GM13976 (cell line): Measurements from ENCODE around the gene AQP2.

Experiments
- DNase-seq: peaks from one replicate; pipeline ENCODE4 v3.0.0; 2012; ENCODE audit warnings: low spot score
- CTCF ChIP-seq: IDR thresholded peaks from 2 replicates; pipeline ENCODE4 v1.5.1; 2012; ENCODE audit warnings: borderline replicate concordance, mild to moderate bottlenecking; ENCODE audit not compliant: insufficient read depth; ENCODE audit errors: extremely low read depth, missing control alignments, control extremely low read depth
- in situ Hi-C: fragments of 300-500 bp; cut with MboI; formaldehyde crosslinking; loops from one replicate; pipeline ENCODE4 v1.12.0; 2022; ENCODE audit warnings: low sequenced_read_pairs, mixed read lengths, inconsistent platforms; ENCODE audit not compliant: unreplicated experiment

The AQP2 gene

DNA sequence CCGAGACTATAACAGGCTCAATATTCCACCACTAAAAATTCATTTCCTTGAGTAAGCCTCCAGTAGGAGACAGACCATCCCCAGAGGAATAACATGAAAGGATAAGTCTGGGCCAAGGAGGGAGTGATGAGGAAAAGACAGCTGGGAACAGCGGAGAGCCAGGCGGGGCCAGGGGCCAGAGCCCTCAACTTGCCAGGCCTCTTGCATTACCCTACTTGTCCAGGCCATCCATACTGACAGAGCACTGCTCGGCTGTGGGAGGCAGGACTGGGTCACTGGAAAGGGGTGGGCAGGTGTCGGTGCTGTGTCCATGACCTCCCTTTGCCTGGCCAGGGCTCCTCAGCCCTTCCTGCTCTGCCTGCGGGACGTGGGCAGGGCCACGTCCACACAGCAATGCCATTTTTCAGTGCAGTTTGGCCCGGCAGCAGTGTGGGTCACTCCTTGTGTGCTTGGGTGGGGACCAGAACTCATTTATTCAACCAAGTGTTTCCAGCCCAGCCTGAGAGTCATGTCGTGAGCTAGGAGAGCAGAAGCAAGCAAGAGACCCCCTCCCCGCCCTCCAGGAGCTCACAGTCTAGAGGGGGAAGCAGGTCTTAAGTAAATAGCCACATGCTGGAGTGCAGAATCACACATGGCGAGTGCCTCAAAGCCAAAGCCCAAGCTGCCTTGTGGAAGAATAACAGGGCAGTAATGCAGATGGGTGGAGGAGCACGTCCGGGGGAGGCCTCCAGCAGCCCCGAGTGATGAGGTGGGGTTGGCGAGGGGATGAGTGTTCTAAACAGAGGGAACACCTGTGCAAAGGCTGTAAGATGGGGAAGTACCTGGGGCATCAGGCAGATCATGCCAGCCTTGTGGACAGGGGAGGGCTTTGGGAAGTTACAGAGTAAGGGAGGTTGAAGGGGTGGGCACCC, 37.9 kb upstream of the AQP2 start:
- in situ Hi-C loops: no loop called here
- no peak for TF ChIP-seq CTCF

DNA sequence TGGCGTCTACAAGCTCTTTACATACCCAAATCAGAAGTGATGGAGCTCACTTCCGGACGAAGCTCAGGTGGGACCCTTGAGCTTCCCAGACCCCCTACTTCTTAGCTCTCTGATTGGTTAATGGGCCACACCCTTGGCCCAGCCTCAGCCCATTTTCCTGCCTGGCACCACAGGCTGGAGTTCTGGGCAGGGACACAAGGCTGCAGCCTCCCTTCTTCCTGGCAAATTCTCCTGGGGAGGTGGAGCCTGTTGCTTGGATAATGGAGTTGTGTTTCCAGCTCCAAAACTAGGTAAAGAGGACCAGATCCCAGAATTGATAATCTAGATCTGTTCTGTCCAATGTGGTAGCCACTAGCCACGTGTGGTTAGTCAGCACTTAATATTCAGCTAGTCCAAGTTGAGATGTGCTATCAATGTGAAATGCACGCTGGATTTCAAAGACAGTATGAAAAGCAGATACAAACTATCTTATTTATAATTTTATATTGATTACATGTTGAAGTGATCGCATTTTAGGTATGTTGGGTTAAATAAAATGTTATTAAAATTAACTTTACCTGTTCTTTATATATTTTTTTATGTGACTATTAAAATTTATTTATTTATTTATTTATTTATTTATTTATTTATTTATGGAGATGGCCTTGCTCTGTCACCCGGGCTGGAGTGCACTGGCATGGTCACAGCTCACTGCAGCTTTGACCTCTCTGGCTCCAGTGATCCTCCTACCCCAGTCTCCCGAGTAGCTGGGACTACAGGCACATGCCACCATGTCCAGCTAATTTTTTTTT, 34.2 kb upstream of the AQP2 start:
- in situ Hi-C loops: no loop called here
- no peak for TF ChIP-seq CTCF

More for the DNA sequence above, 37.9 kb upstream of the AQP2 start:
- no peak for DNase-seq

DNA sequence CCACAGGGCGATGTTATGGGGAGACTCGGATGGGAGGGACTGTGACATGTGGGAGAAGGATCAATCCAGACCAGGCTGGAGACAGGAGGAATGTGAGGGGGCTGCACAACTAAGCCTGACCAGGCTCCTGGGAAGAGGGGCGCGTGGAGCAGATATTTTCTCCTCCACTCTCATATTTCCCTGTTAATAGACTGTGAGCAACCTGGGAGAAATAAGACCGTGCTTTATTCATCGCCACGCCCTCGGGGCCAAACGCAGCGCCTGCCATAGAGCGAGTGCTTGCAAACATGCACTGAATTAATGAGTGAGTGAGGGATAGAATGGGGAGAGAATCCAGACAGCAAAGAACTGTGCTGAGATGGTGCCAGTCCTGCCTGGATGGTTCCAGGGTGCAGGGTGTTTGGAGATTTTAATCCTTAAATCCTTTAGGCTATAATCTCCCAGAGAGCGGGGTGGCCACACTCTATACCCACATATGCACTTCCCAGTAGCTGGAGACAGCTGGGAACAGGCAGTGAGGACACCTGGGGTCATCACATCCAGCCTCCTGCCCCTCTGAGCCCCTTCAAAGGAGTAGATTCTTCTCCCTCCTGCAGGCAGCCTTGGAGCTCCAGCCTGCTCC, 33.3 kb upstream of the AQP2 start:
- DNase-seq: no peak
- no peak for TF ChIP-seq CTCF
- in situ Hi-C loops: no loop called here

More for the DNA sequence above, 34.2 kb upstream of the AQP2 start:
- no peak for DNase-seq

GRCh38 chr12:49917788-49918173, 32.8 kb upstream of the AQP2 start:
- no peak for DNase-seq
- TF ChIP-seq CTCF: no peak
- in situ Hi-C loops: no loop called here

GRCh38 chr12:49920241-49920914, 30.2 kb upstream of the AQP2 start:
- no peak for DNase-seq
- in situ Hi-C loops: no loop called here
- TF ChIP-seq CTCF: no peak

- in situ Hi-C loops: no loop called here
- DNase-seq: no peak
- TF ChIP-seq CTCF: no peak
Observed at GRCh38 chr12:49920915-49921286, 29.6 kb upstream of the AQP2 start.
